Measurements from ENCODE around the gene KCND1.
"Not testable (repeated sequence)": the region's sequence is repeated elsewhere in the genome, so short reads cannot be mapped to it uniquely, and the experiment has no call there.

The KCND1 gene

GRCh38 chrX:48971249-48972219 lies at the start of gene KCND1:
Gene KCND1, minus strand, starts transcription at chrX:48971844. Its CDS starts 1,573 bp downstream, at chrX:48970271.
- DNase-seq (ENCODE audit: low read depth) = no peak

DNA sequence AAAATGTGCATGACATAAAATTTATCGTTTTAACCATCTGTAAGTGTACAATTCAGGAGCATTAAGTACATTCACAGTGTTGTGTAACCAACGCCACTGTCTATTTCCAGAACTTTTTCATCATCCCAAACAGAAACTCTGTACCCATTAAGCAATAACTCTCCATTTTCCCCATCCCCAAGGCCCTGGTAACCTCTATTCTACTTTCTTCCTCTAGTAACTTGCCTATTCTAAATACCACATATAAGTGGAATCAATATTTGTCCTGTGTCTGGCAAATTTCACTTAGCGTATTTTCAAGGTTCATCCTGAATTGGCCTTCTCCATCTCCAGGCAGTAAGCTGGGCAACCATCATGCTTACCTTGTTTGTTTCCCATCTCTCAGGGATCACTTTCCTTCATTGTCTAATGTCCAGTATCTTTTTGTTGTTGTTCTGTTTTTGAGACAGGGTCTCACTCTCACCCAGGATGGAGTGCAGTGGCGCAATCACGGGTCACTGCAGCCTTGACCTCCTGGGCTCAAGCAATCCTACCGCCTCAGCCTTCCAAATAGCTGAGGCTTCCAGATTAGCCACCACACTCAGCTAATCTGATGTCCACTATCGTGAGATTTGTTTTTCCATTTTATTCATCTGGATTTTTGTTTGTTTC lies 48.1 kb upstream of the KCND1 start:
- DNase-seq (ENCODE audit: low read depth) = no peak

DNA sequence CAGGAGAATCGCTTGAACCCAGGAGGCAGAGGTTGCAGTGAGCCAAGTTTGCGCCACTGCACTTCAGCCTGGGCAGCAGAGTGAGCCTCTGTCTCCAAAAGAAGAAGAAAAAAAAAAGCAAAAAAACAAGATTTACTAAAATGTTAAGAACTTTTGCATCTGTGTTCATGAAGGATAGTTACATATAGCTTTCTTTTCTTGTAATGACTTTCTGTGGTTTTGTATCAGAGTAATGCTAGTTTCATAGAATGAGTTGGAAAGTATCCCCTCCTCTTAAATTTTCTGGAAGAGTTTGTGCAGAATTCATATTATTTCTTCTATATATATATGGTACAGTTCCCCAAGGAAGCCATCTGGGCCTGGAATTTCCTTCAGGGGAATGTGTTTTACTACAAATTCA lies 47.4 kb upstream of the KCND1 start:
- no peak for DNase-seq (ENCODE audit: low read depth)

DNA sequence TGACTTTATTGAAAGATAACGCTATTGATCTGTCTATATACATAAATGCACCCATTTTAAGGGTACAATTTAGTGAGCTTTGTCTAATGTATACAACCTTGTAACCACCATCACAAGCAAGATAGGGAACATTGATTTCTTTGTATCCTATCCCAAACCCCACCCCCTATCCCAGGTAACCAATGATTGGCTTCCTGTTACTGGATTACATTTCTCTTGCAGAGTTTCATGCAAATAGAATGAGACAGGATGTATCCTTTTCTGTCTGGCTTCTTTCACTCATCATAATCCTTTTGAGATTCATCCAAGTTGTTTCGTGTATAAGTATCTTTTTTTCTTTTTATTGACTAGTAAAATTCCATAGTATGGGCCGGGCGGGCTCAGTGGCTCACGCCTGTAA lies 32.1 kb upstream of the KCND1 start:
- DNase-seq (ENCODE audit: low read depth) = no peak

- DNase-seq (ENCODE audit: low read depth) = peak; percentile 63
Observed at GRCh38 chrX:49002091-49002935, 30.7 kb upstream of the KCND1 start, which contains the start of gene GRIPAP1. Gene GRIPAP1, minus strand, starts transcription at chrX:49002264. Its CDS starts 35 bp downstream, at chrX:49002229.

- peak; percentile 21 for DNase-seq (ENCODE audit: low read depth)
Observed at GRCh38 chrX:49001521-49002090, 30.0 kb upstream of the KCND1 start.

DNA sequence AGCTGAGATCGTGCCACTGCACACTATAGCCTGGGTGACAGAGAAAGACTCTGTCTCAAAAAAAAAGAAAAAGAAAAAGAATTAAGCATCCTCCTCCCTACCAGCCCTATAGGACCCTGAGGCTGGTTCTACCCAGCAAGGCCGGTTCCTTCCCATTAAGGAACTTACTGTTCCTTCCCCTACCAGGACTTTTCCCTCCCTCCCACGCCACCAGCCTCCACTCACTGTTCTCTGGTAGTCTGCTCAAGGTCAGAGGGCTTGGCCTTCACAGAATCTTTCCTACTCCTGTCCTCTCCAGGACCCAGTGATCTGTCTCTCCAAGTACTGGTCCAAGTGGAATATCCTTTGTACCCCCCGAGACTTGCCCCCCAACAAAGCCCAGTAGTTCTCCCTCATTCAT lies 29.0 kb upstream of the KCND1 start:
- no peak for DNase-seq (ENCODE audit: low read depth)

GRCh38 chrX:48999030-48999429 lies 27.4 kb upstream of the KCND1 start:
- DNase-seq (ENCODE audit: low read depth) = no peak

DNA sequence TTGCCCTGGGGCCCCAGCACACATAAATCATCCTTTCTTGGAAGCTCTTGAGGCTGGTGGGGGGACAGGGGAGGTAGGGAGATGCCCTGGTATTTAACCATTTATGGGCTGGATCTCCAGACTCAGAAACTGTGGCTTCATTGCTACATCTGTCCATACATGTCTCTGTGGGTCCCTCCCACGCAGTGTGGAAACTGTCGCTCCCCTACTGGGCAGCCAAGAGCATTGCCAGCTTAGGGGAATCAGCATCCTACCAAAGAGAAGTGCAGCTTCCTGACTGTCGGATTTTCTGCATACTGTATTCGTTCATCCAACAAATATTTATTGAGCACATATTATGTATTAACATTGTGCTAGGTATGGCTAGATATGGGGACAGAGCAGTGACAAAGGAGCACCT lies 26.7 kb upstream of the KCND1 start:
- no peak for DNase-seq (ENCODE audit: low read depth)

DNA sequence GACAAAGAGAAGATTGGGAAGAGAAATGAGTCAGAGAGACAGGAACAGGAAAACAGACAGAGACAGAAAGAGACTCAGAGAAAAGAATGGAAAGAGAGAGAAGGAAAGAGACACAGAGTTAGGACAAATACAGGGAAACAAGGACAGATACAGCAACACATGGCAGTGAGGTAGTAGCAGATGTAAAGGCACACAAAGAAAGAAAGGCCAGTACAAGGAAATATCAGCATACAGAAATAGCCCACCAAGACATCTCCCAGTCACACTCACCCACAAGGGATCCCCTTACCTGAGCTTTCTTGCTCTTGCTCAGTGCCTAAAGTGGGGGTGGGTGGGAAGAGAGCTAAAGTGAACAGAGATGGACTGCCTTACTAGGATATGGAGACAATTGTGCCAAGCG lies 26.2 kb upstream of the KCND1 start:
- no peak for DNase-seq (ENCODE audit: low read depth)

GRCh38 chrX:48997455-48997854 lies 25.8 kb upstream of the KCND1 start:
- DNase-seq (ENCODE audit: low read depth) = no peak

DNA sequence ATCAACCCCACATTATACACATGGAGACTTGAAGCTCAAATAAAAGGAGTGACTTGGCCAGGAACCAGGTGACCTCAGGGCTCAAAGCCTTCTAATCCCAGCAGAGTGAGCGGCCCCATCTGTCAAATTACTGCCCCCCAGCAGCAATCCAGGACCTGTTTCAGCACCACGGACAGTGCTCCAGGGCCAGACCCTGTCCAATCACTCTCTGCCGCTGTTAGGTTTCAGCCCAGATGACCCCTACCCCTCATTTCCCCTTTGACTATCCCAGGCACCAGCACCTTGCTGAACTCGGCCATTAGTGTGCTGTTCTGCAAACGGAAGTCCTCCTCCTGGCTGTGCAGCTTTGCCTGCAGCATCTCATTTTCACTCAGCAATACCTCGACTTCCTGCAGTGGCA lies 25.3 kb upstream of the KCND1 start:
- no peak for DNase-seq (ENCODE audit: low read depth)

- DNase-seq (ENCODE audit: low read depth) = no peak
Observed at GRCh38 chrX:48992341-48992740, 20.7 kb upstream of the KCND1 start.

GRCh38 chrX:48989483-48989882 lies 17.8 kb upstream of the KCND1 start:
- no peak for DNase-seq (ENCODE audit: low read depth)

- no peak for DNase-seq (ENCODE audit: low read depth)
Observed at GRCh38 chrX:48983896-48984295, 12.3 kb upstream of the KCND1 start.

DNA sequence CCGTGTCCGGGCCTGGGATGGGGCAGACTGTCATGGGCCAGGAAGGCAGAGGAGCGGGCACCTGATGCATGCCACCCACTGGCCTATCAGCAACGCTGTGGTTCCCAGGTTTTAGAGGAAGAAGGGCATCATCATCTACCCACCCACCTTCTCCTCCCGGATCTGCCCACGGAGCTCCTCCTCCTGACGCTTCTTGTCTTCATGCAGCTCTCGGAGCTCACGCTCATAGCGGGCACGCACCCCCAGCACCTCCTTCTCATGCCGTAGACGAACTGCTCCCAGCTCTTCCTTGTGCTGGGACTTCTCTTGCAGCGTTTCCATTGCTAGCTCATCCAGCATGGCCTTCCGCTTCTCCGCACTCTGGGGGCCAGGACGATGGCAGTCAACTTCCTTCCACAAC lies 11.4 kb upstream of the KCND1 start:
- no peak for DNase-seq (ENCODE audit: low read depth)

GRCh38 chrX:48981178-48981577 lies 9.5 kb upstream of the KCND1 start:
- no peak for DNase-seq (ENCODE audit: low read depth)

DNA sequence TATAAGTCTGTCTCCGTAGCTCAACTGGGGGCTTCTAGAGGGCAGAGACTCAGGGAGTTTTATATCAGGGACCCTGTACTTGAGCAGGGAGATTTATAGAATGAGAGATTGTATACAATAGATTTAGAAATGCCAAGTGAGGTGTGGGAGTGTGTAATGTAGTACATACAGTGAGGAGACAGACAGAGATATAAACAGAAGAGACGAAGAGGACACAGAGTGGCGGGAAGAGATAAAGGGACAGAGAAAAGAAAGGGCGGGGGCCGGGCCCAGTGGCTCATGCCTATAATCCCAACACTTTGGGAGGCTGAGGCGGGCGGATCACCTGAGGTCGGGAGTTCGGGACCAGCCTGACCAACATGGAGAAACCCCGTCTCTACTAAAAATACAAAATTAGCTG lies 8.7 kb upstream of the KCND1 start:
- not testable (repeated sequence) for DNase-seq (ENCODE audit: low read depth)

DNA sequence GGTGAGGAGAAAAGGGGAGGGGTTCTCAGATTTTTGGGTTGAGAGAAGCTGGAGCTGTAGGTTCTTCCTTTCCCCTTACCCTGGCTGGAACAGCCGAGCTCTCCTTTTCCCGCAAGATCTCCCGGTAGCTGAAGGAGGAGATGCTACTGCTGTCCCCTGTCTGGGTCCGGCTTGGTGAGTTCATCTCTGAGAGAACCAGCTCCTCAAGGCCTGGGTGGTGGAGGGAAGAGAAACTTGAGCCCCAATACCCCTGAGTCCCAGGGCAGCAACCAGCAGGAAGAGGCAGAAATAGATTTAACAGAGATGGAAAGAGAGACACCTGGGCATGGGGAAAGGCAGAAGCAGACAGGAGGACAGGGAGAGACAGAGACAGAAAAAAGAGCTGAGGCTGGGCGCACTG lies 6.6 kb upstream of the KCND1 start:
- DNase-seq (ENCODE audit: low read depth) = no peak

DNA sequence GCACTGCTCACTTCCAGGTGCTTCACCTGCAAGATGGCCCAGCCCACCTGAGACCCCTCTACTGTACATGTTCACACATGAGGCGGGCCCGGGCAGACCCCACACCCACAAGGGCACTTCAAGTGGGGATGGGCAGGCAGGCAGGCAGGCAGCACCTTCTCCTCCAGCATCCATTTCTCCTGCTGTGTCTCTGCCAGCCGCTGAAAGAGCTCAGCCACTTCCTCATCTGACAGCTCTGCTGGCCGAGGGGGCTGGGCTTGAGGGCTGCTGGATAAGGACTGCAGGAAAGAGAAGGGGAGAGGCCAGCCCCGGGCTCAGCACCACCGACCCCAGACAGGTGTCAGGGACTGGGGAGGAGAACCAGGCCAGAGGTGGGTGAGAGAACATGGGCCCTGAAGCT lies 4.4 kb upstream of the KCND1 start:
- DNase-seq (ENCODE audit: low read depth) = no peak

- DNase-seq (ENCODE audit: low read depth) = no peak
Observed at GRCh38 chrX:48975541-48975940, 3.9 kb upstream of the KCND1 start.

DNA sequence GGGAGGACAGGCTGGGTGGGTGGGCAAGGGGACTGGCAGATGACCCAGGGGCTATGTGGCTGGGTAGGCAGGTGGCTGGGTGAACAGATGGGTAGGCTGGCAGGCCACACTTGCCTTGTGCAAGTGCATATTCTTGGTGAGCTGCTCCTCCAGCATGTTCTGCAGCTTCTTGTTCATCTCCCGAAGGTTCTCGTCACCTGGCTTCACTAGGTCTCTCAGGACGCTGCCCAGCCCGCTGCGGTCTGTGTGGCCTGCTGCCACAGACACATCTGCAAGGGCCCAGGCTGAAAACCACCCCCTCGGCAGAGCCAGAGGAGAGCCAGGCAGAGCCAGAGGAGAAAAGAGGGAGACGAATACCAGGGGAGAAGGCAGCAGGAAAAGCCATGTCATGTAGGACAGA lies 3.4 kb upstream of the KCND1 start:
- no peak for DNase-seq (ENCODE audit: low read depth)

All from activated gamma-delta T cell treated with anti-CD3 and anti-CD28 coated beads, Interleukin-2, amount 50 U/mL, for 16 hours (primary cell).